Erythroblast (primary cell): ENCODE results near the gene KCTD16.

Source experiments
- GATA1 ChIP-seq: IDR thresholded peaks from 2 replicates; pipeline ENCODE4 v1.6.1; 2011; ENCODE audit warnings: low read depth, mild to moderate bottlenecking, control low read depth, low read length, moderate library complexity
- POLR2A ChIP-seq: IDR thresholded peaks from 2 replicates; pipeline ENCODE4 v1.6.1; 2011; ENCODE audit warnings: mild to moderate bottlenecking, low read length

- TF ChIP-seq POLR2A, result no peak
- TF ChIP-seq GATA1, result no peak
Measured at GRCh38 chr5:144179226-144179625, 8.6 kb downstream of the KCTD16 start.
